OCI-LY7 (cell line): Measurements from ENCODE around the gene CABP7. TPM values are rescaled to one million over a fixed set of nuclear protein-coding genes. Genes with fewer than 3 reads are reported as not detected.
A peak's percentile ranks its signal among the peaks of the same experiment; 100 is the strongest.

Experiments
- BruUV-seq: library from RNA; stranded (reverse); fragments of 400-500 nt; replicated peaks from 2 replicates; lab custom pipeline; 2021; lab: Mats Ljungman, UMichigan
- CTCF ChIA-PET: fragments of 300-600 bp; sonication (Branson Sonifier 250); formaldehyde crosslinking; loops from one replicate; lab custom pipeline; 2022; ENCODE audit warnings: antibody characterized with exemption; ENCODE audit not compliant: unreplicated experiment; lab: Charles Lee
- POLR2A ChIA-PET: fragments of 300-600 bp; sonication (Branson Sonifier 250); formaldehyde crosslinking; loops from one replicate; lab custom pipeline; 2022; ENCODE audit warnings: antibody characterized with exemption; lab: Charles Lee
- DNase-seq: peaks from one replicate; pipeline ENCODE4 v3.0.0-alpha.2; 2015; ENCODE audit warnings: low spot score
- H2AFZ ChIP-seq: fragments of 200-600 bp; sonication (generic), shearing (Covaris generic); 2 replicates; pipeline ENCODE4 v1.6.1; 2014; ENCODE audit warnings: mild to moderate bottlenecking, antibody characterized with exemption, low read length, moderate library complexity
- H3K27ac ChIP-seq: fragments of 200-600 bp; sonication (generic); 2 replicates; pipeline ENCODE4 v1.5.1; 2014; ENCODE audit warnings: mixed run types, low read depth, mild to moderate bottlenecking, moderate library complexity, low read length, inconsistent platforms; ENCODE audit not compliant: poor library complexity, severe bottlenecking
- H3K36me3 ChIP-seq: fragments of 200-600 bp; sonication (generic); 2 replicates; pipeline ENCODE4 v1.6.1; 2014; ENCODE audit warnings: mild to moderate bottlenecking, antibody characterized with exemption, low read length, moderate library complexity, mixed read lengths; ENCODE audit not compliant: insufficient read depth
- H3K4me1 ChIP-seq: fragments of 200-600 bp; sonication (generic); 2 replicates; pipeline ENCODE4 v1.5.1; 2014; ENCODE audit warnings: mild to moderate bottlenecking, low read length; ENCODE audit not compliant: insufficient read depth, poor library complexity, severe bottlenecking
- H3K4me2 ChIP-seq: fragments of 200-600 bp; sonication (generic); 2 replicates; pipeline ENCODE4 v1.6.1; 2014; ENCODE audit warnings: mild to moderate bottlenecking, low read length
- H3K4me3 ChIP-seq: fragments of 200-600 bp; sonication (generic); 2 replicates; pipeline ENCODE4 v1.5.1; 2014; ENCODE audit warnings: mild to moderate bottlenecking, low read depth, low read length; ENCODE audit not compliant: poor library complexity, severe bottlenecking
- H3K79me2 ChIP-seq: fragments of 200-600 bp; sonication (generic); 2 replicates; pipeline ENCODE4 v1.6.1; 2016; ENCODE audit warnings: low read depth, mild to moderate bottlenecking, low read length, moderate library complexity, mixed read lengths; ENCODE audit not compliant: insufficient read depth
- H3K9me2 ChIP-seq: fragments of 200-600 bp; sonication (generic); 2 replicates; pipeline ENCODE4 v1.6.1; 2016; ENCODE audit warnings: mild to moderate bottlenecking, low read length, mixed read lengths; ENCODE audit not compliant: insufficient read depth
- H3K9me3 ChIP-seq: fragments of 200-600 bp; sonication (generic); 2 replicates; pipeline ENCODE4 v1.6.1; 2014; ENCODE audit warnings: mild to moderate bottlenecking, mixed run types, low read length, mixed read lengths
- H4K20me1 ChIP-seq: fragments of 200-600 bp; sonication (generic); 2 replicates; pipeline ENCODE4 v1.6.1; 2014; ENCODE audit warnings: mild to moderate bottlenecking, antibody characterized with exemption, low read length, moderate library complexity, mixed read lengths; ENCODE audit not compliant: insufficient read depth
- CTCF ChIP-seq: fragments of 200-600 bp; sonication (generic); conservative IDR thresholded peaks from 2 replicates; pipeline ENCODE4 v1.5.1; 2014; ENCODE audit warnings: mild to moderate bottlenecking, antibody characterized with exemption, low read length, moderate library complexity, mixed read lengths
- EZH2phosphoT487 ChIP-seq: fragments of 200-600 bp; sonication (generic); IDR thresholded peaks from 2 replicates; pipeline ENCODE4 v1.6.1; 2018; ENCODE audit warnings: low read depth, borderline replicate concordance, mild to moderate bottlenecking, mixed run types, antibody characterized with exemption, low read length, moderate library complexity, mixed read lengths
- intact Hi-C: fragments of 100-400 bp; cut with micrococcal nuclease; formaldehyde crosslinking; loops from one replicate; pipeline ENCODE4 v1.10.0; 2022; ENCODE audit not compliant: unreplicated experiment
- total RNA-seq, 2 experiments: library from RNA; depleted of rRNA in 1 of 2; stranded (reverse); fragments of >200 nt in 1 of 2; shearing (Covaris generic) in 1 of 2; gene quantifications; 2 replicates each; pipeline ENCODE4 v1.2.3, GENCODE V29; 2014 to 2022

Gene CABP7
- total RNA-seq, 2 experiments from 2014 or later, result 0.06 TPM; not detected in 1

- H3K27ac ChIP-seq, result no peak overlapping the region
- CTCF ChIA-PET, result no interaction called here
- H2AFZ ChIP-seq, result no peak overlapping the region
- intact Hi-C loops, result no loop called here
- H3K4me3 ChIP-seq, result no peak overlapping the region
- no peaks in the 10 kb centered on the region; the same call in 1 of the 2 replicates for H3K36me3 ChIP-seq
- no peaks in the 10 kb centered on the region for H3K79me2 ChIP-seq
- POLR2A ChIA-PET, result interaction anchor here (0.7 kb wide), 1 partner anchor 166 kb away, joined by 3 read pairs; no protein-coding TSS in a partner anchor
- H4K20me1 ChIP-seq, result no peaks in the 10 kb centered on the region
- peak; percentile 31 for DNase-seq
- peak; percentile 79 for TF ChIP-seq CTCF
- no peak for TF ChIP-seq EZH2phosphoT487
- no TSS peak for BruUV-seq
- no peaks in the 10 kb centered on the region for H3K4me1 ChIP-seq
- no peaks in the 10 kb centered on the region for H3K9me3 ChIP-seq
- no peaks in the 10 kb centered on the region for H3K9me2 ChIP-seq
- H3K4me2 ChIP-seq, result no peak overlapping the region
Observed at GRCh38 chr22:29689880-29690213, 30.0 kb upstream of the CABP7 start.

- no peak for DNase-seq
- Histone ChIP-seq H3K4me2 (no peak overlapping the region), H3K27ac (no peak overlapping the region), H3K36me3 (no peaks in the 10 kb centered on the region; the same call in 1 of the 2 replicates), H3K79me2 (no peaks in the 10 kb centered on the region), H2AFZ (no peak overlapping the region), H3K9me2 (no peaks in the 10 kb centered on the region), H3K9me3 (no peaks in the 10 kb centered on the region), H3K4me1 (no peaks in the 10 kb centered on the region), H3K4me3 (no peak overlapping the region), H4K20me1 (no peaks in the 10 kb centered on the region)
- intact Hi-C loops, result no loop called here
- BruUV-seq, result no TSS peak
- CTCF ChIA-PET, result no interaction called here
- TF ChIP-seq CTCF (no peak), EZH2phosphoT487 (no peak)
- POLR2A ChIA-PET, result no interaction called here
Observed at GRCh38 chr22:29690476-29690875, 29.3 kb upstream of the CABP7 start.

- intact Hi-C loops, result no loop called here
- Histone ChIP-seq H3K79me2 (no peaks in the 10 kb centered on the region), H2AFZ (no peak overlapping the region), H3K36me3 (peaks cover 6% of the 10 kb centered on the region; the same call in 1 of the 2 replicates), H4K20me1 (no peaks in the 10 kb centered on the region), H3K27ac (no peak overlapping the region), H3K4me1 (no peaks in the 10 kb centered on the region), H3K4me3 (no peak overlapping the region), H3K9me3 (no peaks in the 10 kb centered on the region), H3K9me2 (no peaks in the 10 kb centered on the region), H3K4me2 (no peak overlapping the region)
- BruUV-seq, result no TSS peak
- CTCF ChIA-PET, result no interaction called here
- POLR2A ChIA-PET, result no interaction called here
- no peak for TF ChIP-seq EZH2phosphoT487
- no peak for TF ChIP-seq CTCF
- no peak for DNase-seq
Observed at GRCh38 chr22:29691636-29692326, 28.0 kb upstream of the CABP7 start.
